Upper lobe of left lung (tissue), 6 donors: ENCODE data around the gene KDM5A. TPM values are rescaled to one million over a fixed set of nuclear protein-coding genes. Genes with fewer than 3 reads are reported as not detected.
"Not testable (repeated sequence)": the region's sequence is repeated elsewhere in the genome, so short reads cannot be mapped to it uniquely, and the experiment has no call there.

ENCODE experiments used
- ATAC-seq, 2 donors: fragments of 200-7000 bp; cut with Tn5 transposase; one replicate each; pipeline ENCODE4 v1.9.1; 2022; ENCODE audit warnings: mild to moderate bottlenecking in 2 of 2, moderate library complexity in 2 of 2; ENCODE audit not compliant: low FRiP score in 2 of 2
- DNase-seq, 2 donors: peaks; one replicate each; pipeline ENCODE4 v3.0.0-alpha.2; 2019 to 2020
- H3K27ac ChIP-seq, 4 donors: fragments of 200-600 bp; sonication (generic); one replicate each; pipeline ENCODE4 v1.5.1; 2016 to 2019
- H3K27me3 ChIP-seq, 4 donors: fragments of 200-600 bp; sonication (generic); one replicate each; pipeline ENCODE4 v1.5.1; 2017 to 2019
- H3K36me3 ChIP-seq, 4 donors: fragments of 200-600 bp; sonication (generic); one replicate each; pipeline ENCODE4 v1.5.1; 2016 to 2019
- H3K4me1 ChIP-seq, 4 donors: fragments of 200-600 bp; sonication (generic); one replicate each; pipeline ENCODE4 v1.5.1; 2018 to 2019
- H3K4me3 ChIP-seq, 4 donors: fragments of 200-600 bp; sonication (generic); one replicate each; pipeline ENCODE4 v1.5.1; 2017 to 2019; ENCODE audit warnings: mild to moderate bottlenecking in 2 of 4, moderate library complexity in 1 of 4
- H3K9me3 ChIP-seq, 4 donors: fragments of 200-600 bp; sonication (generic); one replicate each; pipeline ENCODE4 v1.5.1; 2018 to 2019
- EP300 ChIP-seq, 4 donors: sonication (generic); formaldehyde crosslinking; IDR thresholded peaks; one replicate each; pipeline ENCODE4 v1.5.1; 2017; ENCODE audit warnings: antibody characterized with exemption in 4 of 4, control low read depth in 2 of 4
- POLR2A ChIP-seq, 4 donors: fragments of 450-650 bp; IDR thresholded peaks; one replicate each; pipeline ENCODE4 v1.5.1; 2016 to 2017; ENCODE audit warnings: antibody characterized with exemption in 4 of 4, mild to moderate bottlenecking in 2 of 4
- POLR2AphosphoS5 ChIP-seq, 2 donors: sonication (generic); formaldehyde crosslinking; IDR thresholded peaks; one replicate each; pipeline ENCODE4 v1.5.1; 2017; ENCODE audit warnings: antibody characterized with exemption in 2 of 2
- WGBS, 2 donors: methylation state at CpG; one replicate each; pipeline ENCODE4 v1.1.5; 2017 to 2018; 5-methylcytosine and 5-hydroxymethylcytosine counted together
- total RNA-seq, 6 donors: library from RNA; depleted of rRNA in 4 of 6; stranded (reverse); fragments of >200 nt in 4 of 6; gene quantifications; one replicate each; pipeline versions ENCODE4 v1.1.0 to v1.2.1, GENCODE V29; 2016 to 2021
- TF ChIP-seq, protein P1 (sequence below), 6 experiments: fragments of 450-650 bp in 4 of 6; fragments of 200-600 bp in 2 of 6; sonication (generic) in 2 of 6; IDR thresholded peaks; one replicate each; pipeline ENCODE4 v1.5.1; 2016 to 2019; ENCODE audit warnings: antibody characterized with exemption in 6 of 6
- donor health status: DM: no; HTN: no; CAD: no; lungs with moderate emphysema.
- donor health status: DM: no; HTN: yes; CAD: no; lungs with severe emphysema.

KDM5A gene
- total RNA-seq, 6 donors from 2014 or later, result 51.2 to 79.6 (median 60.1) TPM

DNA sequence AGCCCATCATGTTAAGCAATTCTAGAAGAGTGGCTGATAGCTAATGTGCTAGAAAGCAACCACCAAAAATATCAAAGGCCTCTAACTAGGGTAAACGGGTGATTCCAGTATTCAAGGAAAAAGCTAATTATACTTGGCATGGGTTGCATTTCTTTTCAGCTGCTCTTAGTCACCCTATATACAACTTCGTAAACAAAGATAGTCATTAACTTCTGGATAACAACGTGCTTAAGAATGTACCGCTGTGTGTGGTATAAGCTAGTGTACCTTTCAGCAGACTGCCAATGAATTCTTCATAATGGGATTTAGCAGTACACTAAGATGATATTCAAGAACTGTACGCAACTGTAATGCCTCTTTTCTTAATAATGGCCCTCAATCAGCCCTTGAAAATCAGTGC, 84.3 kb downstream of the KDM5A start:
- ATAC-seq, result no peak
- peaks cover 38 to 80% (median 46%) of the 10 kb centered on the region in 4 donors for H3K36me3 ChIP-seq
- TF ChIP-seq, protein P1, sequence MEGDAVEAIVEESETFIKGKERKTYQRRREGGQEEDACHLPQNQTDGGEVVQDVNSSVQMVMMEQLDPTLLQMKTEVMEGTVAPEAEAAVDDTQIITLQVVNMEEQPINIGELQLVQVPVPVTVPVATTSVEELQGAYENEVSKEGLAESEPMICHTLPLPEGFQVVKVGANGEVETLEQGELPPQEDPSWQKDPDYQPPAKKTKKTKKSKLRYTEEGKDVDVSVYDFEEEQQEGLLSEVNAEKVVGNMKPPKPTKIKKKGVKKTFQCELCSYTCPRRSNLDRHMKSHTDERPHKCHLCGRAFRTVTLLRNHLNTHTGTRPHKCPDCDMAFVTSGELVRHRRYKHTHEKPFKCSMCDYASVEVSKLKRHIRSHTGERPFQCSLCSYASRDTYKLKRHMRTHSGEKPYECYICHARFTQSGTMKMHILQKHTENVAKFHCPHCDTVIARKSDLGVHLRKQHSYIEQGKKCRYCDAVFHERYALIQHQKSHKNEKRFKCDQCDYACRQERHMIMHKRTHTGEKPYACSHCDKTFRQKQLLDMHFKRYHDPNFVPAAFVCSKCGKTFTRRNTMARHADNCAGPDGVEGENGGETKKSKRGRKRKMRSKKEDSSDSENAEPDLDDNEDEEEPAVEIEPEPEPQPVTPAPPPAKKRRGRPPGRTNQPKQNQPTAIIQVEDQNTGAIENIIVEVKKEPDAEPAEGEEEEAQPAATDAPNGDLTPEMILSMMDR (IDR thresholded peaks at IDR 0.05), result no peak
- TF ChIP-seq POLR2AphosphoS5 (IDR thresholded peaks at IDR 0.05) (no peak), POLR2A (IDR thresholded peaks at IDR 0.05) (no peak), EP300 (IDR thresholded peaks at IDR 0.05) (no peak)

DNA sequence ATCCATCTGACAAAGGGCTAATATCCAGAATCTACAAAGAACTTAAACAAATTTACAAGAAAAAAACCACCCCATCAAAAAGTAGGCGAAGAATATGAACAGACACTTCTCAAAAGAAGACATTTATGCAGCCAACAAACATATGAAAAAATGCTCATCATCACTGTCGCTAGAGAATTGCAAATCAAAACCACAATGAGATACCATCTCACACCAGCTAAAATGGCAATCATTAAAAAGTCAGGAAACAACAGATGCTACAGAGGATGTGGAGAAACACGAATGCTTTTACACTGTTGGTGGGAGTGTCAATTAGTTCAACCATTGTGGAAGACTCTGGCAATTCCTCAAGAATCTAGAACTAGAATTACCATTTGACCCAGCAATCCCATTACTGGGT, 86.4 kb downstream of the KDM5A start:
- not testable (repeated sequence) for H3K4me3 ChIP-seq, H3K27ac ChIP-seq, ATAC-seq, H3K27me3 ChIP-seq, H3K4me1 ChIP-seq, H3K9me3 ChIP-seq, DNase-seq
- H3K36me3 ChIP-seq, result peaks cover 26 to 71% (median 35%) of the 10 kb centered on the region in 4 donors
- WGBS, 2 donors, result 71 to 73% methylated on average over 3 of the region's 3 CpGs

More for the DNA sequence above, 84.3 kb downstream of the KDM5A start:
- no peak for DNase-seq
- no peaks in the 10 kb centered on the region for H3K9me3 ChIP-seq
- WGBS, 2 donors, result 68 to 70% methylated on average over 5 of the region's 5 CpGs
- H3K4me1 ChIP-seq, result no peaks in the 10 kb centered on the region
- H3K4me3 ChIP-seq, result no peak overlapping the region
- no peak overlapping the region for H3K27ac ChIP-seq
- no peaks in the 10 kb centered on the region for H3K27me3 ChIP-seq

DNA sequence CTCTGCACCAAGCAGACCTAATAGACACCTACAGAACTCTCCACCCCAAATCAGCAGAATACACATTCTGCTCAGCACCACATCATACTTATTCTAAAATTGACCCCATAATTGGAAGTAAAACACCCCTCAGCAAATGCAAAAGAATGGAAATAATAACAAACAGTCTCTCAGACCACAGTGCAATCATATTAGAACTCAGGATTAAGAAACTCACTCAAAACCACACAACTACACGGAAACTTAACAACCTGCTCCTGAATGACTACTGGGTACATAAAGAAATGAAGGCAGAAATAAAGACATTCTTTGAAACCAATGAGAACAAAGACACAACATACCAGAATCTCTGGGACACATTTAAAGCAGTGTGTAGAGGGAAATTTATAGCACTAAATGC, 89.0 kb downstream of the KDM5A start:
- not testable (repeated sequence) for H3K27me3 ChIP-seq, H3K4me1 ChIP-seq, ATAC-seq, H3K9me3 ChIP-seq, DNase-seq, H3K4me3 ChIP-seq, H3K27ac ChIP-seq
- WGBS, 2 donors, result 95 to 97% methylated on average over 1 of the region's 1 CpG
- H3K36me3 ChIP-seq, result peaks cover 15 to 71% (median 35%) of the 10 kb centered on the region in 4 donors

DNA sequence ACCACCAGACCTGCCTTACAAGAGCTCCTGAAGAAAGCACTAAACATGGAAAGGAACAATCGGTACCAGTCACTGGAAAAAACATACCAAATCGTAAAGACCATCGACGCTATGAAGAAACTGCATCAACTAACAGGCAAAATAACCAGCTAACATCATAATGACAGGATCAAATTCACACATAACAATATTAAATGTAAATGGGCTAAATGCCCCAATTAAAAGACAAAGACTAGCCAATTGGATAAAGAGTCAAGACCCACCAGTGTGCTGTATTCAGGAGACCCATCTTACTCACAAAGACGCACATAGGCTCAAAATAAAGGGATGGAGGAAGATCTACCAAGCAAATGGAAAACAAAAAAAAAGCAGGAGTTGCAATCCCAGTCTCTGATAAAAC, 89.6 kb downstream of the KDM5A start:
- not testable (repeated sequence) for H3K4me3 ChIP-seq, H3K9me3 ChIP-seq, DNase-seq, H3K27me3 ChIP-seq, H3K27ac ChIP-seq, H3K4me1 ChIP-seq, ATAC-seq
- WGBS, 2 donors, result 88 to 97% methylated on average over 5 of the region's 5 CpGs
- peaks cover 13 to 71% (median 37%) of the 10 kb centered on the region in 4 donors for H3K36me3 ChIP-seq

DNA sequence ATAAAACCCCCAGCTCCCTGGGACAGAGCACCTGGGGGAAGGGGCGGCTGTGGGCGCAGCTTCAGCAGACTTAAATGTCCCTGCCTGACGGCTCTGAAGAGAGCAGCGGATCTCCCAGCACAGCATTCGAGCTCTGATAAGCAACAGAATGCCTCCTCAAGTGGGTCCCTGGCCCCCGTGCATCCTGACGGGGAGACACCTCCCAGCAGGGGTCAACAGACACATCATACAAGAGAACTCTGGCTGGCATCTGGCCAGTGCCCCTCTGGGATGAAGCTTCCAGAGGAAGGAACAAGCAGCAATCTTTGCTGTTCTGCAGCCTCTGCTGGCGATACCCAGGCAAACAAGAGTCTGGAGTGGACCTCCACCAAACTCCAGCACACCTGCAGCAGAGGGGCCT, 91.1 kb downstream of the KDM5A start:
- H3K4me3 ChIP-seq, H3K27ac ChIP-seq, H3K27me3 ChIP-seq, ATAC-seq, H3K9me3 ChIP-seq, H3K4me1 ChIP-seq: not testable (repeated sequence)
- WGBS, 2 donors, result 76 to 92% methylated on average over 5 to 8 of the region's 8 CpGs
- peaks cover 14 to 74% (median 49%) of the 10 kb centered on the region in 4 donors for H3K36me3 ChIP-seq
- peak in 1 of 2 donors; percentile 19 for DNase-seq

DNA sequence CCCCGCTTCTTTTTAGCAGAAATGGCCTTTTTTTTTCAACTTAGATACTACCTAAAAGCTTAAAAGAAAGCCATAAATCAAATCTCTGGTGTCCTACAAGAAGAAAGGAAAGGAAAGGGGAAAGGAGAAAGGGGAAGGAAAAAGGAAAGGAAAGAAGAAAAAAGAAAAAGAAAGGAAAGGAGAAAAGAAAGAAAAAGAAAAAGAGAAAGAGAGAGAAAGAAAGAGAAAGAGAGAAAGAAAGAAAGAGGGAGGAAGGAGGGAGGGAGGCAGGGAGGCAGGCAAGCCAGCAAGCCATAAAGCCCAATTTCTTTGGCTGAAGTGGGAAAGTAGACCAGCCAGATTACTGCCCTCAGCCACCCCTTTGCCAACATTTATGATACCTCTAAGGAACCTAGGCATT, 94.0 kb downstream of the KDM5A start:
- no peak overlapping the region for H3K27ac ChIP-seq
- no peak for DNase-seq
- H3K4me3 ChIP-seq, result no peak overlapping the region
- no peaks in the 10 kb centered on the region for H3K9me3 ChIP-seq
- peaks cover 28 to 88% (median 66%) of the 10 kb centered on the region in 4 donors for H3K36me3 ChIP-seq
- no peaks in the 10 kb centered on the region for H3K4me1 ChIP-seq
- 97 to 100% methylated on average over 1 of the region's 1 CpG for WGBS, 2 donors
- TF ChIP-seq POLR2A (IDR thresholded peaks at IDR 0.05) (no peak), EP300 (IDR thresholded peaks at IDR 0.05) (no peak)
- TF ChIP-seq, protein P1 (IDR thresholded peaks at IDR 0.05), result no peak
- H3K27me3 ChIP-seq, result no peaks in the 10 kb centered on the region
- ATAC-seq, result no peak

DNA sequence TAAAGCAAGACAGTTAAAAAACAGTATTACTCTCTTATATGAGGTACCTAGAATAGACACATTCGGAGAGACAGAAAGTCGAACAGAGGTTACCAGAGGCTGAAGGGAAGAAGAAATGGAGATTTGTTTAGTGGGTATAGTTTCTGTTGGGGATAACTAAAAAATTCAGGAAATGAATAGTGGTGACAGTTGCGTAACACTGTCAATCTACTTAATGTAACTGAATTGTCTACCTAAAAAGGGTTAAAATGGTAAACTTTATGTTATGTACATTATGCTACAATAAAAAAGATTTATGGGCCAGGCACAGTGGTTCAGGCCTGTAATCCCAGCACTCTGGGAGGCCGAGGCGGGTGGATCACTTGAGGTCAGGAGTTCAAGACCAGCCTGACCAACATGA, 95.9 kb downstream of the KDM5A start:
- no peak for ATAC-seq
- WGBS, 2 donors, result 85% methylated on average over 5 of the region's 5 CpGs
- no peak overlapping the region for H3K4me3 ChIP-seq
- no peaks in the 10 kb centered on the region for H3K27me3 ChIP-seq
- H3K4me1 ChIP-seq, result peaks cover 0 to 4% (median 0%) of the 10 kb centered on the region in 4 donors
- no peak for DNase-seq
- no peaks in the 10 kb centered on the region for H3K9me3 ChIP-seq
- TF ChIP-seq POLR2AphosphoS5 (IDR thresholded peaks at IDR 0.05) (no peak), POLR2A (IDR thresholded peaks at IDR 0.05) (no peak), EP300 (IDR thresholded peaks at IDR 0.05) (no peak)
- TF ChIP-seq, protein P1 (IDR thresholded peaks at IDR 0.05), result no peak
- no peak overlapping the region for H3K27ac ChIP-seq
- peaks cover 28 to 86% (median 62%) of the 10 kb centered on the region in 4 donors for H3K36me3 ChIP-seq
